Activated CD4-positive, alpha-beta T cell treated with anti-CD3 and anti-CD28 coated beads, Interleukin-2, amount 50 U/mL, for 4 hours (primary cell): ENCODE data around the gene ZNF804A.

Source experiments
- DNase-seq, 2 experiments: peaks; one replicate each; pipeline ENCODE4 v3.0.0-alpha.2; 2020

Gene ZNF804A

DNA sequence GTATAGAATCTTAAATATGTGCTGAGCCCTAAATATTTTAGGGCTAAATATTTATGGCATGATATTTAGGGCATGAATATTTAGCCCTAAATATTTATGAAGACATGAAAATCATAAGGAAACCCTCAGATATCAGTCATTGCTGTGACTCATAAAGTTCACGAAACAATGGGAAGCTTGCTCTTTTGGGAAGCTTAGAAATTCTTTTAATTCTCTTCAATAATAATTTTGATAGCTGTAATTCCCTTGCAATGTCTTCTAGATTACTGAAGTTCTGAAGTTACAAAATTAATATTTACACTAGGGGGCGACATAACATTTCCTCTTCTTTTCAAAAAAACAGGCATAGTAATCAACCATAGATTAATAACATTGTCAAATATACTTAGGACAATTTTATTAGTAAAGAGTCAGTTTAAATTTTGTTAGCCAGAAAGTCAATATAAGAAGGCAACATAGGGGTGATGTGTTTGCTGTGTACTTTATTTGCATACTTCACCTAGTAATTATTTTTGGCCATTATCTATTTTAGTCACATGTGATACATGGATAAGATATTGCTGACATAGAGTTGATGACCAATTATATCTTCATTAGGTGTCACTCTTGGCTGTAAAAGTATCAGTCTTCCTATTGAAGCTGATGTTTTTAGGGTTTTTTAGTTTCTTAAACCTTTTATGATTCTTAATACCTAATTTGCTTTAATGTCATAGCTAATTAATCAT lies 13.2 kb downstream of the ZNF804A start:
- DNase-seq = no peak

DNA sequence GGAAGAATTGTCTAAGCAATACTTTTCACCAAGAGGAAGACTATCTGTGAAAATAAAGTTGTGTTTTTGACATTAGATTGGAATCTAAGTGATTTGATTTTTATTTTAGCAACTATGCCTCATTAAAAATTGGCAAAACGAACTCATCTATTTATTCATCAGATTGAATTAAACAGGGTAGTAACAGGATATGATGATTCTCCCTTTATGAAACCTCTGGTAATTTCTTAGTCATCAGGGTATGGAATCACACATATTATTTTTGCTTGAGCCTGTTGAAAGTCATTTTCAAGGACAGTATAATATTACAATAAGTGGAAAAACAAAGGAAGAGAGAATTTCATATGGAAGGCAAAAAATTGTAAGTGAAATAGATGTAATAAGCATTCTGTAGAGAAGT lies 22.0 kb downstream of the ZNF804A start:
- DNase-seq = no peak

DNA sequence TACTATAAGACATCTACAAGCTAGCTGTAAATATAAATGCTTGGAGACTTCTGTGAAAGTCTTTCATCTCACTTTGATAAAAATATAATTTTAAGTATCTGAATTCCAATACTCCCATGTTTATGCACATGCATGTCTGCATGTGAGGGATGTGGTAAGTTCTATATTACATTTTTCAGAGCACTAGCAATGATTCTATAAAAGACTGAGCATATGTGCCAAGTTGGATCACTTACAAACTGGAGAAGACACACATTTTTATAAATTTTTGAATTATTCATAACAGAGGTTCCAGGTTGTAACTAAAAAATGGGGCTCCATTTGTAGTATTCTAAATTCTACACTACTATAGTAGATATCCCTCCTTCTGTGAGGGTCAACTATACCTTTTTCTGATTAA lies 26.0 kb downstream of the ZNF804A start:
- DNase-seq = no peak

DNA sequence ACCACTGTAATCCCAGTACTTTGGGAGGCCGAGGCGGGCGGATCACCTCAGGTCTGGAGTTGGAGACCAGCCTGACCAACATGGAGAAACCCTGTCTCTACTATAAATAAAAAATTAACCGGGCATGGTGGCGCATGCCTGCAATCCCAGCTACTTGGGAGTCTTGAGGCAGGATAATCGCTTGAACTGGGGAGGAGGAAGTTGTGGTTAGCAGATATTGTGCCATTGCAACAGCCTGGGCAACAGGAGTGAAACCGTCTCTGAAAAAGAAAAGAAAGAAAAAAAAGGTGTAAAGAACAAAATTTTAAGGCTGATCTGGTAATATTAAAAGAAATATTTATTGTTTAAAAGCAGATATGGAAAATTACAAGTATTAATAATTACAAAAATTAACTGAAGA lies 29.7 kb downstream of the ZNF804A start:
- no peak for DNase-seq

DNA sequence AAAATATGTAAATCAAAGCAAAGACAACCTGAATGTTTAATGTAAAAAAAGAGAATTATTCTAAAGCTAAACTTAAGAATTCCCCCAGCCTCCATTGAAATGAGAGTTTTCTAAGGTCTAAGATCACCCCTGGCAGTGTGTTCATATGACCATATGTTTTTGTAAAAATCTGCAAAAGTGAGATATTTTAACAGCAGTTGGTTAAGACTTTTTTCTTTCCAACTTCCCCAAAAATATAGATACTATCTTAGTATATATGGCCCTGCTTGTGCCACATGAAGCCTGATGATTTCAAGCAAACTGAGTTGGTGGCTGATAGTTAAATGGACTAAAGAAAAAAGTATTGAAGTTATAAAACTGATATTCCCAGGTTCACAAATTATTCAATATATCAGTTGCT lies 35.4 kb downstream of the ZNF804A start:
- no peak for DNase-seq

DNA sequence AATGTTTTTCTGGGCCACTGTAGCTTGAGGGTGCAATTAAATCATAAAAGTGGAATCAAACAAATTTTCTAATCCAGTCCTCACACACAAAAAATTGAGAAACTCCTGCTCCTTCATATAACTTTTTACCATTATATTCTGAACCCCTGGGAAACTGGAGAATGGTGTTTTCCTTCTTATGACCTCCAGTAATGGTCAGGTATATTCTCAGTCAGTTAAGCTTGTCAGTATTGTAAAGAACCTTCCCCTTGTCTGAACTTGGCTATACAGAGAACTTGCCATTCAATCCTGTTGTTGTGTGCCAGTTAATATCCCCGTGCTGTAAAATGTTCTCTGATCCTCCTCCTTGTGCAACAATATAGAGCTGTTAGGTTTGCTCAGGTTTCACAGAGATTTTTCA lies 39.5 kb downstream of the ZNF804A start:
- no peak for DNase-seq

DNA sequence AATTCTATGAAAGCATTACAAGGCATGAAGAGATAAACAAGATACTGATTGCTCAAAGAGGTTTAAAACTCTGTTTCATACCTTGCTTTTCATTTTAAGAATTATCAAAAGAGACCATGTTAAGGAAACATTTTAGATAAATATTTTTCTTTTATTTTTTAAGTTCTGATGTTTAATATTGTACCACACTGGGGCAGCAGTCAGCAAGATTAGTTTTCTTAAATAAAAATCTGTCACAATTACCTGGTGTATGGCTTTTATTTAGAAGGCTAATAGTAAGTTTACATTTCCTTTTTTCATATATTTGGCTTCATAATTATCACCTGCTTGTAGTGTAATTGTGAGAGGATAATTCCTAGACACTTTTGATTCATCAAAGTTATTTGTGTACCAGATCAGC lies 46.4 kb downstream of the ZNF804A start:
- no peak for DNase-seq

DNA sequence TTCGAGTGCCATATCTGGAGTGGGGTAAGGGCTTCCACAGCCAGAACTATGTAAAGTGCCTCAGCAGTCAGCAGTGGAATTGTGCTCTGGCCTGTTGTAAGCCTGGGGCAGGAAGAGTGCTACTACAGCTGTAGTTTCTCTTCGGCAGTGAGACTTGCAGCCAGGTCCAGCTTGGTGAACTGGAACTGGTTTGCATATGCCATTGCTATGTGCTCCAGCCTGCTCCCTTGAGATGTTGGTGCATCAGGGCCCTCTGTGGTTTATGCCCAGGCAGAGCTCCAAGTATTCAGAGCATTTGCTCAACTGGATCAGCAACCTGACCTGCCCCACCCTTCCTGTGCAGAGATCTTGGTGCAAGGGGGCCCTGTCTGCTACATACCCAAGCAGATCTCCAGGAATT lies 47.8 kb downstream of the ZNF804A start:
- no peak for DNase-seq

DNA sequence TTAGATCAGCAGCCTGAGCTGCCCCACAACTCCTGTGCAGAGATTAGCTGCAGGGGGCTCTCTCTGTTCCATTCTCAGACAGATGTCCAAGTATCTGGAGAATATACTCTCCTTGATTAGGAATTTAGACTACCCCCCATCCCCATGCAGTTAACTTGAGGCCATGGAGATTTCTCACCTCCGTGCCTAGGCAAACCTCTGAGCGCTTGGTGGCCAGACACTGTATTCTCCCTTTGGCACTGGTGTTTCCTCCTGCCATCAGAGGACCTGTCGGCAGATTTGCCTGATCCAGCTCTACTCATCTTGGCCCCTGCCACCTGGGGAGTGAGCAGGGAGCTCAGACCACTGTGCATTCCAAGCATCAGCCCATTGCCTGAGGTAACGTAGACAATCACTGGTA lies 48.3 kb downstream of the ZNF804A start:
- DNase-seq = no peak

DNA sequence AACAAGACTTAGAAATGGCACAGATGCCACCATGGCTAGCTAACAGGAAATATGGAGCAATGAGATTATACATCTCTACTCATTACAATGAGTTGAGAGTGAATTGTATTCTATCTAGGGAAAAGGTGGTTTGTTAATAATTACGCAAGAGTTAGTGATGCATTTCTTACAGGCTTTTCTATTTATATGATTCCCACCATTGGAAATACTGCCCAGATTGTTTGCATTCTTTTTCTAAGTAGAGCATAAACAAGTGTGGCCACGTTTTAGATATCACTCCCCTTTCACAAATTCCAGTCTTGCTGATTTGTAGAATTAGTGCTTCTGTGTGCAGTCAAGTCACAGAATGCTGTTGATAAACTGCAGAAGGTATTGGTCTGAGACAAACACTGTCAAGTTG lies 56.6 kb downstream of the ZNF804A start:
- DNase-seq = no peak

DNA sequence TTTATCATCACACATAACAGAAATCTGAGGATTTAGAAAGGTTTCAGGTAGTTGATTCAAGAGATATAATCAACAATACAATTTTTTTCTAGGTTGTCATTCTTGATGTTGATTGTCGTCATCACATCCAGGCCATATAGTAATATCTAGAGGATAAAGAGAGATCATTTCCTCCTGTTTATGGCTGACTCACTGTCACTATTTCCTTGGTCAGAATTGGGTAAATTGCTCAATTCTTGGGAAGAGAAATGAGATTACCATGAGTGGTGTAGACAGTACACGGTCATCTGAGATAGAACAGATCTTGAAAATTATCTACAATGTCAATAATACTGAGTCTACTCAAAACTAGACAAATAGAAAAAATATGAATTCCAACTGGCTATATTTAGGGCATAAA lies 78.8 kb downstream of the ZNF804A start:
- DNase-seq = no peak

DNA sequence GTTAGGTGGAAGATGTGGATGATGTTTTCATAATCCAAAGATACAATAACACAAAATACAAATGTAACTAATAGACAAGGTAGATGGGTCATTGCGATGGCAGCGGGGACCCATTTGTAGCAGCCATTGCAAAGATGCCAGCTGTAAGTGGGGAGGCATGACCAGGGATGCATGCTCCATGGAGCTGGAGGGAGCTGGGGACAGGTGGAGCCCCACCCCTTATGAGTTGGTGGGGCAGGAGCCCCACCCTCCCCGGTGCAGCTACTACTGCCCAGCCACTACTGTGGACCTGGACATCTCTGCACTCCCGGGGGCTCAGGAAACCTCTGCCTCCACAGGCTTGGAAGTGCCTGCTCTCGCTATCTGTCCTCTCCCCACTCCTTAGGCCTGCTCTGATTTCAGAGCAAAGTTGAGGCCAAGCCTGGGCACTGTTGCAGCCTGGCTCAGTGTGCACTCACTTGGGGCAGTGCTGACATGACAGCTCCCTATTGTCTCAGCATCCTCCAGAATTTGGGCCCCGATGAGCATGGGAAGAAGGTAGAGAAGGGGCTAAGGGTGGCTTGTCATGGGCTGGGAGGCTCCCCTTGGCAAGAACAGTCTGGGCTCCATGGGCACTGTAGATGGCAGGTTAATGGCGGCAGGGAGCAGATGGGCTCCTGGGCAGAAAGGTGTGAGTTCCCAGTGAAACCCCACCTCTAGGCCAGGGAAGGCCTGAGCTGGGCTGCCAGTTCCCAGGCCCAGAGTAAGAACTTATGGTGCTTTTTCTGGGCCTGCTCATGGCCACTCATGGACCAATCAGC lies 81.1 kb downstream of the ZNF804A start:
- no peak for DNase-seq

DNA sequence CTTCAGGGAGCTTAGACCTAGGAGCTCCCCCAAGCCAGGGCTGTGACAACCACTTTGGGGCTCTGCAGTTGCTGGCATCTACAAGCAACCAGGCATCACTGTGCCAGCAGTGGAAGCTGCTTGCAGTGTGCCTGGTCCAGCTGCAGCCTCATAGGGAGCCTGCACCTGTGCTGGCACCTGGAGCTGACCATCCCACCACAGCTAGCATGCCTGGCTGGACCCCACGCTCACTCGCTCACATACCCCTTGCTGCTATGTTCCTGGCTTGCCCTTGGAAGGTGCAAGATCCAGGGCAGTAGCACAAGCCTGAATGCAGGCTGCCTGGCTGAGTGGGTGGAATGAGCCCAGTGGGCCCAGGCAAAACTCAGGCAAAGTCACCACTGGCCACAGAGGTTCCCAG lies 82.5 kb downstream of the ZNF804A start:
- no peak for DNase-seq

DNA sequence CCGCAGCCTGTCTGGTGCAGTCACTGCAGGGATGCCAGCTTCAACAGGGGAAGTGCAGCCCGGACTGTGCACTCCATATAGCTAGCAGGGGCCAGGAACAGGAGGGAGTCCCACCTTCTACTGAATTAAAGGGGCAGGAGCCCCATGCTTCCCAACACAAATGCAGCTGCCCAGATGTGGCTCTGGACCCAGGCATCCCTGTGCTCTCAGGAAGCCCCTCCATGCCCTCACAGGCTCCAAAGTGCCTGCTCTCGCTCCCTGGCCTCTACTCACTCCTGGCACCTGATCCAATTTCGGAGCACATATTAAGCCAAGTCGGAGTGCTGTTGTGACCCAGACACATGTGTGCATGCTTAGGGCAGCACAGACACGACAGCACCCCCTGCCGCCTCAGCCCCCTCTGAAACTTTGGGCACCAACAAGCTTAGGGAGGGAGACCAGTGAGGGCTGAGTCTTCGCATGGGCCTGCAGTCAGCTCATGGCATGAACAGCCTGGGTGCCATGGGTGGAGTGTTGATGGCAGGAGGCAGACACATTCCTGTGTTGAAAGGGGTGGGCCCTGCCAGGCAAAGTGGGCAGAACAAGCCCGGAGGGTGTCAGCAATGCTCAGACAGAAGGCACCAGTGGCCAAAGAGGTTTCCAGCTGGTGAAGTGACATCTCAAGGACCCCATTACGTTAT lies 83.5 kb downstream of the ZNF804A start:
- DNase-seq = no peak

DNA sequence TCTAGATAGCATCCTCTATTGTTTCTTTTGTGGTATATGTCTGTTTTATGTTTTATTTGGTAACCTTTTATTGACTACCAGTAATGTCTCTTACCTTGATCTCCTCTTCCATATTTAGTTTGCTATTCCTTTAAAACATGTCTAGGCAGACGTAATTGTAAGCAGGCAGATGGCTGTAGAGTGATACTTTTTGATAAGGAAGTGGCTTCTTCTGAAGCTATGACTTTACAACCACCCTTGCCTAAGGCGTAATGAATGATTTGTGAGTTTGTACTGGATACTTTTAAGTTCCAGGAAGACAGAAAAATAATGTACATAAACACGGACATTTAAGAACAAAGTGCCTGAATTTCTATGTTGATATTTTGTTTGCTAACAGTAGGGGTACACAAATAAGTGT lies 85.6 kb downstream of the ZNF804A start:
- DNase-seq = no peak

DNA sequence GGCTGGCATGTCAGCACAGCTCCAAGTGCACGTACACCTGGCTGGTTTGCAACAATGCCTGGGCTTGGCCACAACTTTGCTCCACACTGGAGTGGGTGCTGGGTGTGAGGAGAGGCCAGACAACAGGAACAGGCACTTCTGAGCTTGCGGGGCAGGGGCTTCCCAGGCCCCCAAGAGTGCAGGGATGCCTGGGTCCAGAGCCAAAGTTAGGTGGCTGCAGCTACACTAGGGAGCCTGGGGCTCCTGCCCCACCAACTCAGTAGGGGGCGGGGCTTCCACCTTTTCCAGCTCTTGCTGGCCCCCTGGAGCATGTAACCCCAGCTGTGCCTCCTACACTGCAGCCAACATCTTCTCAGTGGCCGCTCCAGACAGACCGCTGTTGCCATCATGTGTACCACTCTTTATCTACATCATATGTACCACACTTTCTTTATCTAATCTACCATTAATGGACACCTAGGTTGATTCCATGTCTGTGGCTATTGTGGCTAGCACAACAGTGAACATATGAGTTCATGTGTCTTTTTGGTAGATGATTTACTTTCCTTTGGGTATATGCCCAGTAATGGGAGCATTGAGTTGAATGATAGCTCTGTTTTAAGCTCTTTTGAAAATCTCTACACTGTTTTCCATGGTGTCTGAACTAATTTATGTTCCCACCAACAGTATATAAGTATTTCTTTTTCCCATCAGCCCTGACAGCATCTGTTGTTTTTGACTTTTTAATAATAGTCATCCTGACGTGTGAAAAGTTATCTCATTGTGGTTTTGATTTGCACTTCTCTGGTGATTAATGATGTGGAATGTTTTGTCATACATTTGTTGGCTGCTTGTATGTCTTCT lies 87.9 kb downstream of the ZNF804A start:
- no peak for DNase-seq

DNA sequence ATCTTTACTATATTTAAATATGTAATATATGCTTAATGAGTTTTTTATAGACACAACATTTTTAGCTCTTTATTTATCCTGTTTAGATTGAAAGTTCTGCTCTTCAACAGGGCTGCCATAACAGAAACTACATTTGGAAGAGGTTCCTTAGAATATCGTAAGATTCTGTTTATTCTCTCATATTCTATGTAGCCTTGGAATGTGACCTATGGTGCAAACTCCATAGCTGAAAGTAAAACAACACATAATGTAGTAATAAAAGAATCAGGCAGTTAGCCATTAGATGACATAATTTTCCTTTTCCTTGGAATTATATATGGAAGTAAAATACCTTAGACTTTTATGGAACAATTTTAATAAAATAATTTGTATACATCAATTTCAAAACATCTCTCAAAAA lies 91.3 kb downstream of the ZNF804A start:
- DNase-seq = no peak

DNA sequence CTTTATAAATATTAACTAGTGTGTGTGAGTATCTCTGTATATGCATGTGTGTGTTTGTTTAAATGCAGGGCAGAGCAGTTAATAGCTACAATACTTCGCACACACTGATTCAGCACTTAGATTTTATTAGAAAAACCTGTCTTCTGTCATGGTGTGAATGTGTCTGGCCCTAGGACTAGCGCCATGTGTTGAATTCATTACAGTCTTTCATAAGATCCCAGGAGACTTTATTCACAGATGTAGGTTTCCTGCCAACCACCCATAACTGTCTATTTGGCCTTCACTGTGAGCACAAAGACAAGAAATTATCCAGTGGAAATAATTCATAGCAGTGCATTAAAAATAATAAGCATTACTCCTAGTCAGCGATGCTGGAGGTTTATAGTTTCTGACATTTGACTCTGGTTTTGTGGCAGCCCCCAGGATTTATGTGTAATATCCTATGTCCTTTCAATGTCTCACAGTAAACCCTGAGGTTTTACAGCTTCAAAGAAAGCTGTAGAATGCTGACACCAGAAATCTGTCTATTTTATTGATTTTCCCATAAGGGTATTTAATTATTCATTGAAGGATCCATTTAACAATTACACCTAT lies 93.9 kb downstream of the ZNF804A start:
- no peak for DNase-seq

DNA sequence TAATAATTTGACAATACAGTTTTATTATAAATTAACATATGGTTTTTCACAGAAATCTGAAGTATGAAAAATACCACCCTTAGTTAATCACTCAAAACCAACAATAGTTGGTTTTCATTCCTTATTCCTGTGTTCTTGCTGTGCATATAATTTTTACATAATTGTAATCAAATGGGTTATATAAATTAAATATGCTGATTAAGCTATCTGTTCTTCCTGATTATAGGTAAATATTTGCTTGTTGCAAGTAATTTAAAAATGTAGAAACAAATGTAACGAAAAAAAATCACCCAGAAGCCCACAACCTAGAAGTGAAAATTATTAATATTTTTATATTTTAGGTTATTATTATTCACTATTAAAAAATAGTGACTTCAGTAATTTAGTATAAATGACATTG lies 98.3 kb downstream of the ZNF804A start:
- DNase-seq = no peak

DNA sequence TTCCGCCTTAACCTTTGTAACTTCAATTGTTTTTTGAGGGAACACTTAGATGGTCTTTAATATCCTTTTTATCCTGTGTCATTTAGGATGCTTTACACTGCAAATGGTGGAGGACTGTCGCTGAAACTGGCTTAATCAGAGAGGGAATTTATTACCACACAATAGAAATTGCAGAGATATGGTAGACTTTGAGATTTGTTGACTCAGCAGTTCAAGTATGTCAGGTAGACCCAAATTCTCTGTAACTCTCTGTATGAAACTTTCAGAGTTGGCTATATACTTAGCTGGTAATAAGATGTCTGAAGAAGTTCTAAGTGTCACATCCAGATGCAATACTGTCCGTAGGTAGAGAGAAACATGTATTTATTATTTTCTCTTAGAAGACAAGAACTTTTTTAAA lies 100.1 kb downstream of the ZNF804A start:
- DNase-seq = no peak

DNA sequence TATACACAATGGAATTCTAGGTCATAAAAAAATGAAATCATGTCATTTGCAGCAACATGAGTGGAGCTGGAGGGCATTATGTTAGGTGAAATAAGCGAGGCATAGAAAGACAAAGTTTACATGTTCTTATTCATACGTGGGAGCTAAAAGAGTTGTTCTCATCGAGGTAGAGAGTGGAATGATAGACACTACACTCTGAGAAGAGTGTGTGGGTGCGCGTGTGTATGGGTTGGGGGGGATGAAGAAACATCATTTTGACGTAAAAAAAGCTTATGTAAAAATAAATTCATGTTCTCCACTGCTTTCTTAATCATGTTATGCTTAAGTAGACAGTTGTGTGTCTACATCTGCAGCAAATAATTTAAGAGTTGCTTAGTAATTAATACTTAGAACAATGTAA lies 123.6 kb downstream of the ZNF804A start:
- no peak for DNase-seq

DNA sequence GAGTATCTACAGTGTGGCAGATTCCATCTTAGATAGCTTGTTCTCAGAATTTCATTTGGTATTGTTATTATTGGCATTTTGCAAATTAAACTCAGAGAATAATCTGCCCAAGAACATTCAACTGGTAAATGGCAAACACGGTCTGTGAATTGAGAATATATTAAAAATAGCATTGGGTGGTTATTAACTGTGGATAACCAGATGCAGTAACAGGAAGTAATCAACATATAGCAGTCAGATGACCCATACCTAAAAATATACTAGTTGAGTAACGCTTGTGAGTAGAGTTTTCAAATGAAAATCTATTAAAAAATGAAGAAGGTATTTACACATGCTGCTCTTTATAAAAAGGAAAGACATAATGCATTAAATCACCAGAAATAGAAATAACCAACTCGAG lies 129.5 kb downstream of the ZNF804A start:
- no peak for DNase-seq

DNA sequence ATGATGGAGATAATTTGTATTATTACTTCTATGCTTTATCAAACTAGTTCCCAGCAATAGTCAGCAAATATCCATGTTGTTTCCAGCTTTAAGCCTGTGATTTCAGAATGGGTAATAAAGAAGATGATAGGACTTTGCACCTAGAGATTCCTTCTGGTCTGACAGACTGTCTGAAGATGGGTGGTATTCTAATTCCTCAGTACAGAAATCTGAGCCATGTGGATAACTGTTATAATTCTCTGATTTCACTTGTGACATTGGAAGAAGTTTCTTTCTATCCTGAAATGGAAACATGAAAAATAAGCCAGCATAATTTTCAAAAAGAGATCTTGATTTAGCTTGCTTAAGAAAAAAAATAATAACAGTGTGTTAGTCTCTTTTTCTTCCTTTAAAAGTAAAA lies 130.1 kb downstream of the ZNF804A start:
- DNase-seq = no peak
